ENCODE results near the gene ARMC5. TPM values are rescaled to one million over a fixed set of nuclear protein-coding genes. Genes with fewer than 3 reads are reported as not detected.

Gene ARMC5
- total RNA-seq, 3 donors from 2014 or later: 8.3 to 9.9 (median 8.5) TPM

DNA sequence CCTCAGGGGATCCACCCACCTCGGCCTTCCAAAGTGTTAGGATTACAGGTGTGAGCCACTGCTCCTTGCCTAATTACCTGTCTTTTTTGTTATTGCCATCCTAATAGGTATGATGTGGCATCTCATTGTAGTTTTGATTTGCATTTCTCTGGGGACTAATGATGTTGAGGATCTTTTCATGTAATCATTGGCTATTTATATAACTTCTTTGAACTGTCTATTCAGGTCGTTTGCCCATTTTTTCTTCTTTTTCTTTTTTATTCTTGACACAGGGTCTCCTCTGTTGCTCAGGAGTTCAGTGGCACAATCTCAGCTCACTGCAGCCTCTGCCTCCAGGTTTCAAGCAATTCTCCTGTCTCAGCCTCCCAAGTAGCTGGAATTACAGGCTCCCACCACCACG lies 11.3 kb downstream of the ARMC5 start:
- Histone ChIP-seq H3K4me1 (ENCODE audit: low read depth) (peaks cover 8% of the 10 kb centered on the region), H3K4me3 (no peak overlapping the region), H3K36me3 (ENCODE audit: low read depth) (no peaks in the 10 kb centered on the region), H3K9me3 (no peaks in the 10 kb centered on the region)
- DNase-seq: no peak
- intact Hi-C loops (cut with DNase I, micrococcal nuclease): no loop called here
- no peak for ATAC-seq
- TF ChIP-seq, protein P1, sequence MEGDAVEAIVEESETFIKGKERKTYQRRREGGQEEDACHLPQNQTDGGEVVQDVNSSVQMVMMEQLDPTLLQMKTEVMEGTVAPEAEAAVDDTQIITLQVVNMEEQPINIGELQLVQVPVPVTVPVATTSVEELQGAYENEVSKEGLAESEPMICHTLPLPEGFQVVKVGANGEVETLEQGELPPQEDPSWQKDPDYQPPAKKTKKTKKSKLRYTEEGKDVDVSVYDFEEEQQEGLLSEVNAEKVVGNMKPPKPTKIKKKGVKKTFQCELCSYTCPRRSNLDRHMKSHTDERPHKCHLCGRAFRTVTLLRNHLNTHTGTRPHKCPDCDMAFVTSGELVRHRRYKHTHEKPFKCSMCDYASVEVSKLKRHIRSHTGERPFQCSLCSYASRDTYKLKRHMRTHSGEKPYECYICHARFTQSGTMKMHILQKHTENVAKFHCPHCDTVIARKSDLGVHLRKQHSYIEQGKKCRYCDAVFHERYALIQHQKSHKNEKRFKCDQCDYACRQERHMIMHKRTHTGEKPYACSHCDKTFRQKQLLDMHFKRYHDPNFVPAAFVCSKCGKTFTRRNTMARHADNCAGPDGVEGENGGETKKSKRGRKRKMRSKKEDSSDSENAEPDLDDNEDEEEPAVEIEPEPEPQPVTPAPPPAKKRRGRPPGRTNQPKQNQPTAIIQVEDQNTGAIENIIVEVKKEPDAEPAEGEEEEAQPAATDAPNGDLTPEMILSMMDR (IDR thresholded peaks at IDR 0.05): no peak

DNA sequence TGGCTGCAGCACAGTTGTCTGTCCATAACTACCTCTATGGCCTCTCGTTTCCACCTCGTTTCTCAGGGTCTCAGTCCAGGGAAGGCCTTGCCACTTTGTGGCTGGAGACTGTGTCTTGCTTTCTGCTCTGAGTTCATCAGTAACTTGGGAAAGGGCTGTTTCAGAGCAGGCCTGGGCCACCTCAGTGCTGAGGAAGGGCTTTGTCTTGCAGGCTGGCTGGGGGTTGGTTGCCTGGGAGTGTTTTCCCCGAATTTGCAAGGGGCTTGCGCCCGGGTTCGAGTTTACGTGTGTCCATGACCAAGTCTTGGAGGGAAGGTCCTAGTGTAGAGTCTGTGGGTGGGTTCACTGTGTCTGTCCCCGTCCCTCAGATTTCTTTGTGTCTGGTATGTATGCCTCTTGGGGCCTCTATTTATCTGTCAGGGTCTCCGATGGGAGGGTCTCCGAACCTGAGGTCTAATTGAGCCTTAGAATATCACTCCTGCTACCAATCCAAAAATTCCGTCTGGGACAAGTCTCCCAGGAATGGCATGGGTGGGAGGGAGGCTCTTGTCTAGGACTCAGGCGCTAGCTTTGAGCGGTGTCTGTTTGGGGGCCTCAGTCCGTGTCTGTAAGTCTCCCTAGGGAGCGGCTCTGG lies 12.1 kb downstream of the ARMC5 start:
- peak overlapping the region; percentile 28 for H3K4me3 ChIP-seq
- H3K9me3 ChIP-seq: no peaks in the 10 kb centered on the region
- ATAC-seq (no peak), DNase-seq (no peak)
- TF ChIP-seq, protein P1 (IDR thresholded peaks at IDR 0.05): no peak
- H3K36me3 ChIP-seq (ENCODE audit: low read depth): no peaks in the 10 kb centered on the region
- intact Hi-C loops (cut with DNase I, micrococcal nuclease): no loop called here
- H3K4me1 ChIP-seq (ENCODE audit: low read depth): peaks cover 14% of the 10 kb centered on the region

DNA sequence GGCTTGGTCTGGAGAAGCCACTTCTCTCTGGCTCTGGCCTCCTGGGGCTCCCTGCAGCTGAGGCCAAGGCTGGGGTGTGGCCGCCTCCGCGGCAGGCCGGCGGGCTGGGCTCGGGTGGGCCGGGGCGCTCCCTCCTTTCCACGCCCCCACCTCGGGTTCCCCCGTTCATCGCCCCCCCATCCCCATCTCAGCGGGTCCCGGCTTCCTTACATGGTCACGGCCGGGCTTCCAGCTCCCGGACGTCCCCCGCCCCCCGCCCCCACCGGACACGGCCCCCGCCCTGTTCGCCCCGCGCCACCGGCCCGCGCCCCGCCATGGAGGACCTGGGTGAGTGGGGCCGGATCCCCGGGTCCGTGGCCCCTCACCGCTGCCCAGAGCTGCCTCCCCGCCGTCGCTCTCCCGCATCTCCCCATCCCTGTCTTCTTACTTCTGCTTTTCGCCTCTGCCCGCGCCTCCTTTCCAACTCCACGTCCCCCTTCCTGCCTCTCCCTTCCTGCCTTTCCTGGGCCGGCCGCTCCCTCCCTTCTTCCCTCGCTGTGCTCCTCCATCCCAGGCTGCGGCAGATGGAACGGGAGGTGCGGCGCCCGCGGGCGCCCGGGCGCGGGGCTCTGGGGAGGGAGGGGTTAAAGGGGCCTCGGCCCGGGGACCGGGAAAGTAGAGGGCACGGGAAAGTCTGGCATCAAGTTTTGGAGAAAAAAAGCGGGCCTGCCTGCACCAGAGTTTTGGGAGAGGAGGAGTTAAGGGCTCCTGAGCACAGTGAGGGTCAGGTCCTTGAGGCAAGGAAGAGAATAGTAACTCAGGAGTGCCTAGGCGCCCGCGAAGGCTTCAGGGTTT lies 12.8 kb downstream of the ARMC5 start, which contains the start of gene TGFB1I1:
Gene TGFB1I1 (plus strand): TSS at position 278 of the 834 bp plus-strand sequence. CDS start 37 bp downstream, at position 315.
- no peaks in the 10 kb centered on the region for H3K36me3 ChIP-seq (ENCODE audit: low read depth)
- peak; percentile 56 to 76 (median 76) for DNase-seq
- peak; percentile 34 for ATAC-seq
- H3K4me1 ChIP-seq (ENCODE audit: low read depth): peaks cover 14% of the 10 kb centered on the region
- peak within 1 kb of the TSS; percentile 28 for H3K4me3 ChIP-seq
- intact Hi-C loops (cut with DNase I, micrococcal nuclease): no loop called here
- TF ChIP-seq, protein P1 (IDR thresholded peaks at IDR 0.05): no peak
- no peaks in the 10 kb centered on the region for H3K9me3 ChIP-seq

DNA sequence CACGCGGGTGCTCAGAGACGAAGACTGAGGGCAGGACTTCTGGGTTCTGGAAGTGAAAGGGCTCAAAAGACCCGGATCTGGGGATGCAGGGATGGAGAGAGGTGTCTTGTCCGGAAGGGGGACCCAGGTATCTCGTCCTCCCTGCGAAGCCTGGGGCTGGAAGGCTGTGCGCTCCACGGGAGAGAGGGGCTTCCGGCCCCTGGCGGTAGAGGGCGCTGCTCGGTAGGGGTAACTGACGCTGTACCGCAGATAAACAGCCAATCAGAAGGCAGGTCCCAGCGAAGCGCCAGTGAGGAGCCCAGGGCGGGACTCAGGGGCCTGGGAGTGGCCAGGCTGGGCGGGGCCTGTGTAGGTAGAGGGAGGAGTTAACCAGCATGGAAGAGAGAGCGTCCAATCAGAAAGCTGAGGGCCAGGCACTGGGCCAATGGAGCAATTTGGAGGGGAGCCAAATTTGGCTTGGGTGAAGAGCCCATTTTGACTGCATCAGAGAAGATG lies 13.5 kb downstream of the ARMC5 start:
- Histone ChIP-seq H3K36me3 (ENCODE audit: low read depth) (no peaks in the 10 kb centered on the region), H3K4me3 (no peak overlapping the region), H3K9me3 (no peaks in the 10 kb centered on the region), H3K4me1 (ENCODE audit: low read depth) (peaks cover 15% of the 10 kb centered on the region)
- ATAC-seq: peak; percentile 62
- DNase-seq: peak; percentile 85 to 93 (median 92)
- intact Hi-C loops (cut with DNase I, micrococcal nuclease): no loop called here
- TF ChIP-seq, protein P1 (IDR thresholded peaks at IDR 0.05): peak; percentile 59

DNA sequence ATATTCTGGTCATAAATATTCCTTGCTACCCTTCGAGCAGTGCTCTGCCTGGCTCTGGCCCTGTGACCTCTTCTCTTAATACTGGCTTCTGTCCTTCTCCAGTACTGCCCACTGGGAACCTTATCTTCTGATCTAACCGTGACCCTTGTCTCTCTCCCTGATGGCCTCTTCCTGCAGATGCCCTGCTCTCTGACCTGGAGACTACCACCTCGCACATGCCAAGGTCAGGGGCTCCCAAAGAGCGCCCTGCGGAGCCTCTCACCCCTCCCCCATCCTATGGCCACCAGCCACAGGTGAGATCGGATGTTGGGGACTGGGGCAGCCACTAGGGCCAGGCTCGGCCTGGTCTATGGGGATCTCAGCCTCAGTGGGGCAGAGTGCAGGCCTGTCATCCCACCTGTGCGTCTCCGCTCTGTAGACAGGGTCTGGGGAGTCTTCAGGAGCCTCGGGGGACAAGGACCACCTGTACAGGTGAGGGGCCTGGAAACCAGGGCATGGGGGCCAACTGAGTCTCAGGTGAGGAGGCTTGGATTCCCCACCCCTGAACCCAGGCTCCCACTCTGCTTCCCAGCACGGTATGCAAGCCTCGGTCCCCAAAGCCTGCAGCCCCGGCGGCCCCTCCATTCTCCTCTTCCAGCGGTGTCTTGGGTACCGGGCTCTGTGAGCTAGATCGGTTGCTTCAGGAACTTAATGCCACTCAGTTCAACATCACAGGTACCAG lies 14.1 kb downstream of the ARMC5 start:
- H3K36me3 ChIP-seq (ENCODE audit: low read depth): no peaks in the 10 kb centered on the region
- no peak for ATAC-seq
- TF ChIP-seq, protein P1 (IDR thresholded peaks at IDR 0.05): no peak
- intact Hi-C loops (cut with DNase I, micrococcal nuclease): no loop called here
- DNase-seq: peak in 1 of 3 donors; percentile 46
- H3K9me3 ChIP-seq: no peaks in the 10 kb centered on the region
- no peak overlapping the region for H3K4me3 ChIP-seq
- H3K4me1 ChIP-seq (ENCODE audit: low read depth): peaks cover 21% of the 10 kb centered on the region
